Loucy (cell line): ENCODE measurements around the gene CILP.

ENCODE experiments used
- CTCF ChIP-seq: fragments of 200-600 bp; sonication (generic); conservative IDR thresholded peaks from 2 replicates; pipeline ENCODE4 v1.5.1; 2014; ENCODE audit warnings: mild to moderate bottlenecking, antibody characterized with exemption, low read length
- EZH2phosphoT487 ChIP-seq: fragments of 200-600 bp; IDR thresholded peaks from 2 replicates; pipeline ENCODE4 v1.6.1; 2018; ENCODE audit warnings: antibody characterized with exemption, mild to moderate bottlenecking, moderate library complexity, borderline replicate concordance

- TF ChIP-seq CTCF, result no peak
- TF ChIP-seq EZH2phosphoT487, result no peak
Observed at GRCh38 chr15:65217526-65218482, 6.5 kb upstream of the CILP start.
